T-helper 1 cell treated with Interleukin-12 subunit alpha and Interleukin-12 subunit beta and Interleukin-4 antibody, amounts not matched to agents 30 μg/mL and 1 μg/mL, for 36 hours (primary cell): Measurements from ENCODE around the gene CACNA2D4.

ENCODE experiments used
- H3K27ac Mint-ChIP-seq: one replicate; pipeline ENCODE4 v1.8.0; 2021; ENCODE audit warnings: mild to moderate bottlenecking, mixed read lengths
- H3K27me3 Mint-ChIP-seq: one replicate; pipeline ENCODE4 v1.8.0; 2021; ENCODE audit warnings: low read depth, mixed read lengths
- H3K36me3 Mint-ChIP-seq: one replicate; pipeline ENCODE4 v1.8.0; 2021; ENCODE audit warnings: low read depth, mixed read lengths
- H3K4me1 Mint-ChIP-seq: one replicate; pipeline ENCODE4 v1.8.0; 2021; ENCODE audit warnings: low read depth, mixed read lengths
- H3K4me3 Mint-ChIP-seq: one replicate; pipeline ENCODE4 v1.8.0; 2021; ENCODE audit warnings: mild to moderate bottlenecking, moderate library complexity, mixed read lengths
- H3K9me3 Mint-ChIP-seq: one replicate; pipeline ENCODE4 v1.8.0; 2021; ENCODE audit warnings: mixed read lengths

Gene CACNA2D4

DNA sequence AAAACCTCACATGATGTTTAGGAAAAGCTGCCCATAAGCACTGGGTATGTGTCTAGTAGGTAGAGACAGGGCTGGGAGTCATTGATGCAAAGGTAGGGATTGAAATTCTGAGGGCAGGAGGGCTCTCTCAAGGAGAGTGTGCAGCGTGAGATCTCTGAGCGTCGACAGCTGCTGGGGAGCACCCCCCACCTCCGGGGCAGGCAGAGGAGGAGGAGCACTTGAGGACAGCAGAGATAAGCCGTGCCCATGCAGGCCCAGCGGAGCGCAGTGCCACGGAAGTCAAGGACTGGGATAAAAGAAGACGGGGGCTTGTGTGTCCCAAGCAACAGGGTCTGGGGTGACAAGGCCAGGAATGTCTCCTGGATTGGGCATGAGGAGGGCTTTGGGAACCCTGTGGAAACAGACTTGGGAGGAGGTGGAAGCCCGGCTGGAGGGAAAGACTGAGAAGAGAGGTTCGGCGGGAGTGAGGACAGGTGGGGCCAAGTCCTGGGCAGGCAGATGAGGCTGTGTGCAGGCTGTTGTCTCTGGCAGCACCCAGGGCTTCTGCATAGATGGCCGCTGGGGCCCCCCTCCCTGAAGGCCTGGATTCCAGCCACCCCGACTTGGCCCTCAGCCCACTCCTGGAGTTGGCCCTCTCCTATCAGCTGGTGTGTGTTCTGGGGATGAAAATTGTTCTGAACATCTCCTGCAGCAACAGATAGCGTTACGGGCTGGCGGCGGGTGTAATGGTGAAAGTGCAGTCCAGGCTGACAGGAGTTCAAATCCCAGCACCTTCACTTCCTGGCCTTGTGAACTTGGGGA is 1.9 kb downstream of the CACNA2D4 start:
- peaks cover 14% of the 10 kb centered on the region for H3K27me3 Mint-ChIP-seq
- H3K9me3 Mint-ChIP-seq, result no peaks in the 10 kb centered on the region

DNA sequence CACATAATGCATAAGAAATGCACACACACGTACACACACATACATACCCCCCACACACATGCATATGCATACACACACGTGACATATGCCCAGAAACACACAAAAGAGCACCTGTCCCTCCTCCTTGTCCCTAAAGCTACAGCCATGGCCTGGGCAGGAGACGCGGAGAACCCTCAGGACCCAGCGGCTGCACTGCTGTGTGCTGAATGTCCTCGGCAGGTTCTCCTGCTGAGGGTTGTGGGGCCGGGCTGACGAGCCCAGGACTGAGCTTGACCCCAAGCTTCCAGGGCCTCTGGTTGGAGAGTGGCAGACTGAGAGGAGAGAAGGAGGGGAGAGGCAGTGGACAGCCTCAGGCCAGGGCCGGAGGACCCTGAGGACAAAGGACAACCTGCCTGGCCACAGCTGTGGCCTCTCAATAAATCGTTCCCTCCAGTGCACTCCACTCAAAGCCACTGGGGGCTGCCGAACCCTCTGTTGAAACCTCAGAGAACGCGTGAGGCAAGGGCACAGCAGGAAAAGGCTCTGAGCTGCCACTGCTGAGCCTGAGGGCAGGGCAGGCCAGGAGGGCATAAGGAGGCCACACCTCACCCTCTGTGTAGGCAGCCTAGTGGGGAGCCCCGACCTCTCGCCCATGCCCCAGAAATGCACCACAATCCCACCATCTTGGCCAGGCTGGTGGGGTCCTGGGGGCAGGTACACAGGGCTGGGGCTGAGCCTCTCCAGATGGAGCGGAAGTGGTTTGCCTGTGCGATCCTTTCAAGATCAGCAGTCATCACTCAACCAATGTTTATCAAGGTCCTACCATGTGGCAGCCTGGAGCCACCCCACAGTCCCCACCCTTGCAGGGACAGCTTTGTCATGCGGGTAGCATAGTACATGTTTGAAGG is 3.1 kb downstream of the CACNA2D4 start:
- H3K4me1 Mint-ChIP-seq, result peaks cover 16% of the 10 kb centered on the region
- peak overlapping the region; percentile 84 for H3K27ac Mint-ChIP-seq
- peak overlapping the region; percentile 60 for H3K4me3 Mint-ChIP-seq
- no peaks in the 10 kb centered on the region for H3K9me3 Mint-ChIP-seq
- H3K27me3 Mint-ChIP-seq, result peaks cover 14% of the 10 kb centered on the region
- peaks cover 2% of the 10 kb centered on the region for H3K36me3 Mint-ChIP-seq

More for the DNA sequence above, 1.9 kb downstream of the CACNA2D4 start:
- peak overlapping the region; percentile 84 for H3K27ac Mint-ChIP-seq
- peaks cover 16% of the 10 kb centered on the region for H3K4me1 Mint-ChIP-seq
- no peak overlapping the region for H3K4me3 Mint-ChIP-seq
- H3K36me3 Mint-ChIP-seq, result peaks cover 2% of the 10 kb centered on the region

DNA sequence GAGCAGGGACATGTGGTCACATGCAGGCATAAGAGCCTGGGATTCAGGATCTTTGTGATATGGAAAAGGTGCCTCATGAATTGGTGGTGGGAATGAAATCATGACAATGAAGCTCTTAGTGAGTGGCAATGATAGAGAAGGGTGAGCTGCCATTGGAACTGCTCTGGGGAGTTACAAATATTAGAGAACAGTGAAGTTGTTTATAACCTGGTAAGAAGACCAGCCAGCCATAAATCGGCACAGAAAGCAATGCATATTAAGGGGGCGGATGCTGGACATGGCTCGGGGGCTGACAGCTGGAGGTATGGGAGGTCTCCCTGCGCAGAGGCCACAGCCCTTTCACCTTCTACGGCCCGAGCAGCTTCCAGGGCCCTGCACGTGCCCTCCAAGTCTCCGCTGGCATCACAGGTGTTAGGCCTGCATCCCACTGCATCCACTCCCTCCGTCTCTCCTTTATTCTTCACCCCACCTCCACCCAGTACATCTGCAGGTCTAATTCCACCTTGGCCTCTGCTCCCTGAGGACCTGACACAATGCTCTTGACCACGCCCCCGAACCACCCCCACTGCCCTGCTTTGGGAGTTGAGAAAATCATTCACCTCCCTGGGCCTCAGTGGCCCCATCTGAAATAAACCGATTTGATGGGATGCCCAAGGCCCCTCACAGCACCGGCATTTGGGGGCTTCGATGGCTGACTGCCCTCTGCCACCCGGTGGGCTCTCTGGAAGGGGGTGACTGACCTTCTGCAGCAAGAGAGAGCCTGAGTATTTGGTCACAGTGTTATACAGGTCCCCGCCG is 4.1 kb downstream of the CACNA2D4 start:
- peaks cover 20% of the 10 kb centered on the region for H3K27me3 Mint-ChIP-seq
- H3K4me3 Mint-ChIP-seq, result no peak overlapping the region
- no peaks in the 10 kb centered on the region for H3K9me3 Mint-ChIP-seq
- peaks cover 2% of the 10 kb centered on the region for H3K36me3 Mint-ChIP-seq
- H3K27ac Mint-ChIP-seq, result no peak overlapping the region
- H3K4me1 Mint-ChIP-seq, result peaks cover 16% of the 10 kb centered on the region

DNA sequence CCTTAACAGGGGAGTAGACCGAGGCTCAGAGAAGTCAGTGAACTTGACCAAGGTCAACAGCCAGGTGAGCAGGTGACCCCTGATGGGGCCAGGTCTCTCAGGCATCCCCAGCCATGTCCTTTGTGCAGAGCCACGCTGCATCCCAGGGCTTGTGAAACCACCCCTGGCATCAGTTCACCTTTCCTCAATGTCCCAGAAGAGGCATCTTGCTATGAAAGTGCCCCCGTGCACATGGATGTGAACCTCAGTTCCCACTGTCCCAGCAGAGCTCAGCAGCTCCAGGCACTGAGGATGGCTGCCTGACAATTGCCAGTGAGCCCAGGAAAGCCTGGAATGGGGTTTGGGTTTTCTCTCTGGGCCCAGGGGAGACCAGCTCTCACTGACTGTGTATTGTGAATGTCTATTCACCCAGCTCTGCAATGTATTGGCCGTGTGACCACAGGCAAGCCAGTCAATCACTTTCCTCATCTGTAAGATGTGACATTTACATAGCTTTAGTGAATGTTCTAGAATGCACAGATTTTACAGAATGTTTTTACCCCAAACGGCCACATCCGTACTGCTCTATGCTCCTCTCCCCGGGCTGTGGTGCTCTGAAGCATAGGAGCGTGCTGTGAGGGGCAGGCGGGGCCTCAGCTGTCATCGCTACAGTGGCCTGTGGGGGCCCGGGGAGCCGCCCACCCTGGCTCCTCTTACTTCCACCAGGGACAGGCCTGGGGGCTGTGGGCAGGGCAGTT is 4.9 kb downstream of the CACNA2D4 start:
- H3K4me1 Mint-ChIP-seq, result peaks cover 16% of the 10 kb centered on the region
- H3K27me3 Mint-ChIP-seq, result peaks cover 20% of the 10 kb centered on the region
- no peak overlapping the region for H3K4me3 Mint-ChIP-seq
- peaks cover 2% of the 10 kb centered on the region for H3K36me3 Mint-ChIP-seq
- no peak overlapping the region for H3K27ac Mint-ChIP-seq
- no peaks in the 10 kb centered on the region for H3K9me3 Mint-ChIP-seq

DNA sequence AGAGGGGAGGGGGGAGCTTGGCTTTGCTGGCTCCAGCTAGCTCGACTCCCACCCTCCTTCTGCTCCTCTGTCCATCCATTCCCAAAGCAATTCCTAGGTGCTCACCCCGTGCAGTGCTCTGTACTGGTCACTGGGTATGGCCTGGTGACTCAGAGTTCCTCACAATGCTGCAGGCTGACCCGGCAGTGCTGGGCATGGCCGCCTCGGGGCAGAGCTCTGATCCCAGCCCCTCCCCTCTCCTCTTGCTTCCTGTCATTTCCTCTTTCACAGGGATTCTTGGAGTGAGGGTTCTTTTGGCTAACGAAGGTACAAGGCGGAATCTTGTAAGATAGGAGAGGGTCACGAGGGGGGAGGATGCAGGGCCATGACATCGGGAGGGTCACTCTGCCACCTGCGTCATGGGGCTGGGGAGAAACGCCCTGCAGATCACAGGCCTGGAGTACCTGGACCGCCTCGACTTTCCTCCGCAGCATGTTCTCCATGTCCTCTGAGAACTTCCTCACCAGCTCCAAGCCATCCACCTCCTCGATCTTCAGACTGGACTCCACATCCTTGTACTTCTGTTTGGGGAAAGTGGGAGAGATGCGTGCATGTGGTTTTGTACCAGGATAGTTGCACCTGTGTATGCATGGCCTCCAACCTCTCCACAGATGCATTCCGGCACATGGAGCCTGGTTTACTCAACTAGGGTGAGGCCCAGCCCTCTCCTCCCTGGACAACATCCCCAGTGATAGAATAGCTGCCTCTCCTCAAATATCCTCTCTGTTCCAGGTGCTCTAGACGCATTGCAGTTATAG is 5.7 kb downstream of the CACNA2D4 start:
- Mint-ChIP-seq H3K9me3 (peaks cover 1% of the 10 kb centered on the region), H3K27ac (no peak overlapping the region), H3K36me3 (peaks cover 2% of the 10 kb centered on the region), H3K4me1 (peaks cover 17% of the 10 kb centered on the region), H3K27me3 (peaks cover 21% of the 10 kb centered on the region), H3K4me3 (no peak overlapping the region)

DNA sequence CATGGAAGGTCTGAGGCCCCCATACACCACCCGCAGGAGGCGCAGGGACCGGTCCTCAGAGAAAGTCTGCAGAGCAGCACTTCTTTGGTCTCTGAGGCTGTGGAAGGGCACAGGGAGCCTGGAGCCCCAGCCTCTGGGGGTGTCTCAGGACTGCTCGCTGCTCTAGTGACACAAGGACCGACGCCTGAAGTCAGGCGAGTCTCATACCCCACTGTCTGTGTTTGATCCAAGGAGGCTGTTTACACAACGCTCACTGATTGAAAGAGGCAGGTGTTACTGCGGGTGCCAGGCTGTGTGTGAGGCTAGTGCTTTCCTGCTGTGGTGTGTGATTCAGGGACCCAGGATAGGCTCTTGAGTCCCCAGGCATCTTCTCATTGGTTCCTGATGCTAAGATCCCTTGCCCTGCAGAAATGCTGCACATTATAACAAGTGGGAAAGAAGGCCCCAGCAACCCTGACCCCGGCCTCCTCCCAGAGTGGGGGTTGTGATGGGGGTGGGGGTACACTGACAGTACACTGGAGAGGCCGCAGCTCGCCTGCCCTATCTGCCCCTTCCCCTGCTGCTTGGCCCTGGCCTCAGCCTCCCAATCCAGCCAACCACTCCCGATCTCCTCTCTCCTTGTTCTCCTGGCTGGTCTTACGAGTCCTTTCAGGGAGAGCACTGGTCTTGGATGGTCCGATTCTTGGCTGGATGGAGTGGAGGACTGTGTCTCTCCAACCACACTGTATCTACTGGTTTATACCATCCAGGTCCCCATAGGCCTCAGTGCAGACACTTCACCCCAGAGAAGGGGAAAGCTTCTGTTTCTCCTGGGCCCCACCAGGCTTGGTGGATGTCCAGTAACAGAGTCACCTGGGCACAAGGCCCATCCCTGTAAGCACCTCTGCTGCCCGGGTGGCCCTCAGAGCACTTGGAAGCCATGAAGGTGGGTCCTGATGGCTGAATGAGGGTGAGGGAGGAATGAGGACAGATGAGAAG is 6.6 kb downstream of the CACNA2D4 start:
- Mint-ChIP-seq H3K27me3 (peaks cover 30% of the 10 kb centered on the region), H3K4me3 (no peak overlapping the region), H3K36me3 (peaks cover 2% of the 10 kb centered on the region), H3K27ac (no peak overlapping the region), H3K9me3 (peaks cover 9% of the 10 kb centered on the region), H3K4me1 (peaks cover 18% of the 10 kb centered on the region)

DNA sequence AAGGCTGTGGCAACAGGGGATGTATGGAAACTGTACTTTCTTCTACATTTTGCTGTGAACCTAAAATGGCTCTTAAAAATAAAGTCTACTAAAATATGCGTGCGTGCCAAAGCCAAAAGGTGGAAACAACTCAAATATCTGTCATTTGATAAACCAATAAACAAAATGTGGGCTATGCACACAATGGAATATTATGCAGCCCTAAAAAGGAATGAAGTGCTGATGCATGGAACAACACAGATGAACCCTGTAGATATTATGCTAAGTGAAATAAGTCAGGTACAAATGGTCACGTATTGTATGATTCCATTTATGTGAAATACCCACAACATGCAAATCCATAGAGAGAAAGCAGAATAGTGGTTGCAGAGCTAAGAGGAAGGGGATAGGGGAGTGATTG is 8.0 kb downstream of the CACNA2D4 start:
- Mint-ChIP-seq H3K36me3 (no peaks in the 10 kb centered on the region), H3K4me3 (no peak overlapping the region), H3K27ac (no peak overlapping the region), H3K27me3 (peaks cover 33% of the 10 kb centered on the region), H3K9me3 (peaks cover 22% of the 10 kb centered on the region), H3K4me1 (peaks cover 6% of the 10 kb centered on the region)

DNA sequence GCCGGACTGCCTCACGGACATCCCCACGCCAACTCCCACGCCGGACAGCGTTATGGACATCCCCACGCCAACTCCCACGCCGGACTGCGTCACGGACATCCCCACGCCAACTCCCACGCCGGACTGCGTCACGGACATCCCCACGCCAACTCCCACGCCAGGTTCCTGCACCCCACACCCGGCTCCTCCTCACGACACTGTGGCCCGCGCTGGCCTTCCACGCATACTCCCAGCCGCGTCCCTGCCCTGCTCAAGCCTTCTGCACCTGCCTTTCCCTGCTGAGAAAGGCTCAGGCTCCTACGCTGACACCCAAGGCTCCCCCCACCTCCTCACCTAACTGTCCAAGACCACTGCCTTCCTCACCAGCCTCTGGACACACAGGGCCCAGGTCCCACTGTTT is 9.7 kb downstream of the CACNA2D4 start:
- H3K9me3 Mint-ChIP-seq, result peaks cover 33% of the 10 kb centered on the region
- peaks cover 33% of the 10 kb centered on the region for H3K27me3 Mint-ChIP-seq
- no peaks in the 10 kb centered on the region for H3K36me3 Mint-ChIP-seq
- peaks cover 2% of the 10 kb centered on the region for H3K4me1 Mint-ChIP-seq
- H3K27ac Mint-ChIP-seq, result no peak overlapping the region
- no peak overlapping the region for H3K4me3 Mint-ChIP-seq

DNA sequence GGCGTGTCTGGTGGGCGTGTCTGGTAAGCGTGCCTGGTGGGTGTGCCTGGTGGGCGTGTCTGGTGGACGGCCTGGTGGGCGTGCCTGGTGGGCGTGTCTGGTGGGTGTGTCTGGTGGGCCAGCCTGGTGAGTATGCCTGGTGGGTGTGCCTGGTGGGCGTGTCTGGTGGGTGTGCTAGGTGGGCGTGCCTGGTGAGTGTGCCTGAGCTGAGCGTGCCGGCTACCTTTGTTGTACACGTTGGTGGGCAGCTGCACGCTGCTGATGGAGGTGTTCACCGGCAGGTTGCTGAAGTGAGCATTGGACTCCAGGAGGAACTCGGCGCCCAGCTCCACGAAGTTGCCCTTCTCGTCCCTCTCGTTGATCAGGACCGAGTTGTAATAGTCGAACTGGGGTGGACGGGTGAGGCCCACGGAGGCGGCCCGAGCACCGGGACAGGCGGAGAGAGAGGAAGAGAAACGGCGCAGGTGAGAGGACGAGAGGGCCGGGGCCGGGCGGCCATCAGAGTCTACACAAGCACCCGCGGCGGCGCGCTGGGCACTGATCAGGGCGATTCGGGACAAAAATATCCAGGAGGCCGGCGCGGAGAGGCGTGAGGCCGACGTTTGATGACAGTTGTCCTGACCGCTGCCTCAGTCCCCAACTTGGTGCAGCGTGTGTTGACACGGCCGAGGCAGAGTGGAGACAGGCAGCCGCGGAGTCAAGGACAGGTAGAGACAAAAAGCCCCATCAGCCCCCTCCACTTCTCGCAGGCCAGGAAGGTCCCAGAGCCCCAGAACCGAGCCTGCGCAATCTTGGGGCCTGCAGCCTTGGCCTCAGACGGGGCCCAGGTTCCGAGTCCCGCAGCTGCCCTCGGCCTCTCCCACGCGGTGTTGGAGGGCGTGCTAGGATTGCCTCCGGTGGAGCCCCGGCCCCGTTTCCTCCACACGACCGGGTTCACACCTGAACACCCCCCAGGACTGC is 10.5 kb downstream of the CACNA2D4 start:
- Mint-ChIP-seq H3K36me3 (no peaks in the 10 kb centered on the region), H3K4me1 (peaks cover 2% of the 10 kb centered on the region), H3K9me3 (peaks cover 41% of the 10 kb centered on the region), H3K27me3 (peaks cover 37% of the 10 kb centered on the region), H3K4me3 (no peak overlapping the region), H3K27ac (no peak overlapping the region)

DNA sequence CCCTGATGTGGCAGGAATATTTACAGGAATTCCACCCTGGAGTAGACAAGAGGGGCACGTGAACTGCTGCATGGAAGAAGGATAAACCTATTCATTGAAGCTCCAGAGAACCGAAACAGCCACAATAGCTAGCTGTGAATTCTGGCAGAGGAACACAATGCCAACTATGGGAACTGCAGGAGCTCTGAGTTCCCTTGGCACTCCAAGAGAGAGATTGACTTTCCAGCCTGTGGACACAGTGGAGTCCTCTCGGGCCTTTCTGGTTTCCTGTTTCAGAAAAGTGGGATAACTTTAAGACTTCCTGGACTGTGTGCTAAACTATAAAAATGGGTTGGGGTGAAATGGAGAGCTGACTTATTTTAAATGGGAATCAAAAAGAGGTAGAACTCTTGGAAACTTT is 11.9 kb downstream of the CACNA2D4 start:
- Mint-ChIP-seq H3K4me3 (no peak overlapping the region), H3K36me3 (no peaks in the 10 kb centered on the region), H3K4me1 (peaks cover 2% of the 10 kb centered on the region), H3K27me3 (peaks cover 45% of the 10 kb centered on the region), H3K9me3 (peaks cover 45% of the 10 kb centered on the region), H3K27ac (no peak overlapping the region)

DNA sequence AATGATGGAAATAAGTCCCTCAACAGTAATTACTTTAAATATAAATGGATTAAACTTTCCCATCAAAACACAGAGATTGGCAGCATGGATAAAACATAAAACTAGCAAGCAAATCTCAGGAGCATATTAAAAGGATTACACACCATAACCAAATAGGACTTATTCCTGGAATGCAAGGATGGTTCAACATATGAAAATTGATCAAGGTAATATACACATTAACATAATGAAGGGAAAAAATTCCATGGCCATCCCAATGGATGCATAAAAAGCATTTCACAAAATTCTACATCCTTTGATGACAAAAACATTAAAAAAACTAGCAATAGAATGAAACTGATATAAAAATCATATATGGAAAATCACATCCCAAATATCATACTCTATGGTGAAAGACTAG is 13.6 kb downstream of the CACNA2D4 start:
- H3K4me1 Mint-ChIP-seq, result peaks cover 2% of the 10 kb centered on the region
- H3K27ac Mint-ChIP-seq, result no peak overlapping the region
- H3K9me3 Mint-ChIP-seq, result peaks cover 51% of the 10 kb centered on the region
- no peak overlapping the region for H3K4me3 Mint-ChIP-seq
- peaks cover 55% of the 10 kb centered on the region for H3K27me3 Mint-ChIP-seq
- H3K36me3 Mint-ChIP-seq, result no peaks in the 10 kb centered on the region
